ENCODE measurements around the gene C2CD2L.
"Not testable (repeated sequence)": the region's sequence is repeated elsewhere in the genome, so short reads cannot be mapped to it uniquely, and the experiment has no call there.

Gene C2CD2L

DNA sequence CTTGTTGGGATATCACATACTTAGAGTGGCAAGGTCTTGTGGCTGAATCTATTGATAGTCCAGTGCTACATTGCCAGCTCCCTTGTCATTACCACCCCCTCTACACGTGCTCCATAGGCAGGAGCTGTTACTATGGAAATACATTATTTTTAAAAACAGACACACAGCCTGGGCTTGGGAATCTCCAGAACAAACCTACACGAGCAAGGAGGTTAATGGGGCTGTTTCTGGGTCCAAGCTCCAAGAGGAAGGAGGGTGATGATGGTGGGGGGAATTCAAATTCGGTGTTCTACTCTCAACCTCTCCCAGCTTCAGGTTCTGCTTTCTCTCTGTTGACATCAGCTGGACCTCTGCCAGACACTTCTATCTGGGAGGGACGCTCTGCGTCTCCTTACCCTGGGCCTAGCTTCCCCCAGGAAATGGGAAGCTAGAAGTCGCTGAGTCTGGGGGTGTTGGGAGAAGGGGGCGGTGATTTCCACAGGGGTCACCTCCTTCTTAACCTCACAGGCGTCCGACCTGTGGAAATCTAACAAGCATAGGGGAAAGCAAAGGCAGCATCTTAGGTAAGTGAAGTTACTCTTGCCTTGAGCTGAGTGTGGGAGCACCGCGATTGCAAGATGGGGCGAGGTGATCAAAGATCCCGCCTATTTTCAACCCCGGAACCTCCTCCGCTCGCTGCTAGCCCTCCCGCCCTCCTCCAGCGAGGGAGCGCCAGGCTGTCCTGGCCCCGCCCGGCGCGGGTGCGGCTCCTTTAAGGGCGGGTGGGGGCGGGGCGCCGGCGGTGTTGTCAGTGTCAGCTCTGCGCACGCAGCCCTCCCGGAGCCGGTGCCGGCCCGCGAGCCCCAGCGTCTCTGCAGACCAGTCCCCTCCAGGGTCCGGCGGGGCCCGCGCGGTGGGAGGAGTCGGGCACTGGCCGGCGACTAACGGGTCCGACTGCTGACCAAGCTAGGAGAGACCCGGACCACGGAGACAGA, at the start of gene C2CD2L:
TSS of gene C2CD2L (plus strand) at position 781 of the 974 bp plus-strand sequence. CDS start 398 bp downstream, outside the sequence.
- DNase-seq: peak; percentile 83 to 89

DNA sequence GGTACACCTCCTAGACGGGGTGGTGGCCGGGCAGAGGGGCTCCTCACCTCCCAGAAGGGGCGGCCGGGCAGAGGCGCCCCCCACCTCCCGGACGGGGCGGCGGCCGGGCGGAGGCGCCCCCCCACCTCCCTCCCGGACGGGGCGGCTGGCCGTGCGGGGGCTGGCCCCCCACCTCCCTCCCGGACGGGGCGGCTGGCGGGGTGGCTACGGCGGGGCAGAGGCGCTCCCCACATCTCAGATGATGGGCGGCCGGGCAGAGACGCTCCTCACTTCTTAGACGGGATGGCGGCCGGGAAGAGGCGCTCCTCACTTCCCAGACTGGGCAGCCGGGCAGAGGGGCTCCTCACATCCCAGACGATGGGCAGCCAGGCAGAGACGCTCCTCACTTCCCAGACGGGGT, 48.0 kb upstream of the C2CD2L start:
- DNase-seq: not testable (repeated sequence)

DNA sequence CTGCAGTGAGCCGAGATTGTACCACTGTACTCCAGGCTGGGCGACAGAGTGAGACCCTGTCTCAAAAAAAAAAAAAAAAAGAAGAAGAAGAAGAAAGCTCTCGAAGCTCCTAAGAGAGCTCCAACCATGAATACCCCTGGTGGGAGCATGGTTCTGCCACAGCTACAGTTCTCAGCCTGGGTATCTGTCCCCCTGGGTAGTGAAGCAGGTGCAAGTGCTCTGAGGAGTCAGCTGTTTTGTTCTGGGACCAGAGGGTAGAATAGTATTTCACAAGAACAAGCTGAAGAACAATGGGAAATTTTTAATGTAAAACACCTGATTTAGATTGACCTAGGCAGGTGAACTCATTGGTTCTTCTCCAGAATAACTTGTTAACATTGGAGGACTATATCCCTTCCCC, 45.9 kb upstream of the C2CD2L start:
- no peak for DNase-seq

DNA sequence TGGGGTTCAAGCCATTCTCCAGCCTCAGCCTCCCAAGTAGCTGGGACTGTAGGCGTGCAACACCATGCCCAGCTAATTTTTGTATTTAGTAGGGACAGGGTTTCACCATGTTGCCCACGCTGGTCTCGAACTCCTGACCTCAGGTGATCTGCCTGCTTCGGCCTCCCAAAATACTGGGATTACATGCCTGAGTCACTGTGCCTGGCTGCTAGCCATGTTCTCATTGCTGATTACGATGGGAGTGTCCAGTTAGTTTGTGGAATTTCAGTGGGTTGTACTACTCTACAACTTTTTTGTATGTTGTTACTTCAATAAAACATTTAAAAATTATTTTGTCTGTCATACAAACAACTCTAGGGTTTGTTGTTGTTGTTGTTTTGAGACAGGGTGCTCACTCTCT, 44.4 kb upstream of the C2CD2L start:
- DNase-seq: no peak

DNA sequence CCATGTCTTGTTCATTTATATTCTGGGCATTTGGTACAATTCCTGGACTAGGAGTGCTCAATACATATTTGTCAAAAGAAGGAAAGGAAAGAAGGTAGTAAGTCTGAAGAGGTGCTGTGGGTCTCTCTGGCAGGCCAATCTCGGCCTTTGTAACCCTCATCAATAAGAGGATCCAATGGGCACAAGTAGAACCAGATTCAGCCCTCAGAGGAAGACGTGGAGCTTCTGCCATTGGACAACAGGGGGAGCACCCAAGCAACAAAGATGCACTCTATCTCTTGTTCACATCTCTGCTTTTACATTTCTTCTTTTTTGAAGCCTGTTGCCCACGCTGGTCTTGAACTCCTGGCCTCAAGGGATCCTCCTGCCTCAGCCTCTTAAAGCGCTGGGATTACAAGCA, 41.8 kb upstream of the C2CD2L start:
- DNase-seq: peak in 1 of 2 experiments; percentile 36

DNA sequence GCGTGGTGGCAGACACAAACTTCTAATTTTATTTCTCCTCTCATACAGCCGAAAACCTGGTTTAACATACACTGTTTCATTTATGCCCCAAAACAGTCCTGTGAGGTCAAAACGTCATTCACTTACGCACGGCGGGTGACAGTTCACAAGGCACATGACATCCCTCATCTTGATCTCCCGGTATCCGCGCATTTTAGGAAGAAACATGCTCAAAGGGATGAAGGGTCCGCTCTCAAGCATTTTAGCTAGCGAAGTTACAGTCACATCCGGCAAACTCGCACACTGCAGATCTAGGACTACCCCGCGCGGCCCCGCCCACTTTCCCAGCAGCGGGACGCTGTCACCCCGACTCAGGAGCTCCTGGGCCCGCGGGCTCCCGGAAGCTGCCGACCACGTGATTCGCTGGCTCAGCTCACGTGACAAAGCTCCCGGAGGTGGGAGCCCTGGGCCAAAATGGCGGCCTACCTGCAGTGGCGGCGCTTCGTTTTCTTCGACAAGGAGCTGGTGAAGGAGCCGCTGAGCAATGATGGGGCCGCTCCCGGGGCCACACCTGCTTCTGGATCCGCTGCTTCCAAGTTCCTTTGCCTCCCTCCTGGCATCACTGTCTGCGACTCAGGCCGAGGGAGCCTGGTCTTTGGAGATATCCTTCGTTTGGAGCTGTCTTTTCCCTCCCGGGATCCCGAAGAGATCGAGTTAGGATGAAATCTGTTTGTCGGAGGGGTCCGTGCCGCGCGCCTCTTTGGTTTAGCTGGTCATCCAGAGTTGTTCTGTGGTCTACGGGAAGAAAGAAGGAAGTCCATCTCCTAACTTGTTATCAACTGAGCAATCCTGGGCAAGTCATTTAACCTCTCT, 39.5 kb upstream of the C2CD2L start, which contains the start of gene VPS11:
TSS of gene VPS11 (plus strand) at position 448 of the 852 bp plus-strand sequence. CDS start at position 454, 6 bp downstream.
- peak; percentile 84 to 95 for DNase-seq

DNA sequence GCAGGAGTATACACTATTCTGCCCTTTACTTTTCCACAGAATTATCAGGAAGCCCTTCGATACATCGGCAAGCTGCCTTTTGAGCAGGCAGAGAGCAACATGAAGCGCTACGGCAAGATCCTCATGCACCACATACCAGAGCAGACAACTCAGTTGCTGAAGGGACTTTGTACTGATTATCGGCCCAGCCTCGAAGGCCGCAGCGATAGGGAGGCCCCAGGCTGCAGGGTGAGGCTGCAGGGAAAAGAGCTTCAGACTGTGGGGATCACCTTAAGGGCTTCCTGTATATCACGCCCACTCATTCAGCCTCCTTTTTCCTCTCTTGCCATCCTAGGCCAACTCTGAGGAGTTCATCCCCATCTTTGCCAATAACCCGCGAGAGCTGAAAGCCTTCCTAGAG, 29.3 kb upstream of the C2CD2L start:
- DNase-seq: no peak

DNA sequence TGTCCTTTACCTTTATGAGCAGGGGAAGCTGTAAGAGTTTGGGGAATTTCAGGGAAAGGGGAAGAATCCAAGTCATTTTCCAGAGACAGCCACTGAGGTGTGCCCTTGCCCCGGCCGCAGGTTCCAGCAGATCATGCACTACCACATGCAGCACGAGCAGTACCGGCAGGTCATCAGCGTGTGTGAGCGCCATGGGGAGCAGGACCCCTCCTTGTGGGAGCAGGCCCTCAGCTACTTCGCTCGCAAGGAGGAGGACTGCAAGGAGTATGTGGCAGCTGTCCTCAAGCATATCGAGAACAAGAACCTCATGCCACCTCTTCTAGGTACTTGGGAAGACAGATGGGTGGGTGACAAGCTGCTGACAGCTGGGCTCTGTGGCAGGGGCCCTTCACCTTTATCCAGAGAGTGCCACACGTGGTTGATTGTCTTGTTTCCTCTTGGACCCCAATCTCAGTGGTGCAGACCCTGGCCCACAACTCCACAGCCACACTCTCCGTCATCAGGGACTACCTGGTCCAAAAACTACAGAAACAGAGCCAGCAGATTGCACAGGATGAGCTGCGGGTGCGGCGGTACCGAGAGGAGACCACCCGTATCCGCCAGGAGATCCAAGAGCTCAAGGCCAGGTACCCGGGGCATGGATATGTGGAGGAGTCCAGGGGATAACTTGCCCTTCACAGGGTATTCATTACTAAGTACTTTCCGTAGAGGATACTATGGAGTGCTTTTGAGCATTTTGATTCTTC, 28.3 kb upstream of the C2CD2L start:
- no peak for DNase-seq

DNA sequence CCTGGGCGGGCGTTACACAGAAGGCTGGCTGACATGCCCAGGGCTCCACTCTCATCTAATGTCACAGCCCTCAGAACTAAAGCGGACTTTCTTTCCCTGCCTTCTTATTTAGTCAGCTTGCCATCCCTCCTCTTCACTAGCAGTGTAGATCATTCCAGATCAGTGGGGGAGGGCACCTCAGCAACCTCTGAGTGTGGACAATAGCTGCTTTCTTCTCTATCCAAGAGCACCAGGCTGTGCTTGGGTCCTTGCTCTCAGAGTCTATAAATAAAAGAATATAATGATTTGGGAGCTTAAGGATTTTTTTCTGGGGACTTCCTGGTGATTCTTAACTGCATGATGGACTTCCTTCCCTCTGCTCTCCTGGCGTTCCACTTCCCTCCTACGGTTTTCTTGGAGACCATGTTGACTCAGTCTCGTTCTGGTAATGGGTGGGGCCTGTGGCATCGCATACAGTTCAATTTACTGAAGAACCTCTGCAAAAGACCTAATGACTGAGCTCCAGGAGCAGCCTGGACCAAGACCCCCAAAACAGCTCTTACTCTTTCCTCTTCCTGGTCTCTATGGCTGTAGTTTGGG, 25.4 kb upstream of the C2CD2L start:
- no peak for DNase-seq

DNA sequence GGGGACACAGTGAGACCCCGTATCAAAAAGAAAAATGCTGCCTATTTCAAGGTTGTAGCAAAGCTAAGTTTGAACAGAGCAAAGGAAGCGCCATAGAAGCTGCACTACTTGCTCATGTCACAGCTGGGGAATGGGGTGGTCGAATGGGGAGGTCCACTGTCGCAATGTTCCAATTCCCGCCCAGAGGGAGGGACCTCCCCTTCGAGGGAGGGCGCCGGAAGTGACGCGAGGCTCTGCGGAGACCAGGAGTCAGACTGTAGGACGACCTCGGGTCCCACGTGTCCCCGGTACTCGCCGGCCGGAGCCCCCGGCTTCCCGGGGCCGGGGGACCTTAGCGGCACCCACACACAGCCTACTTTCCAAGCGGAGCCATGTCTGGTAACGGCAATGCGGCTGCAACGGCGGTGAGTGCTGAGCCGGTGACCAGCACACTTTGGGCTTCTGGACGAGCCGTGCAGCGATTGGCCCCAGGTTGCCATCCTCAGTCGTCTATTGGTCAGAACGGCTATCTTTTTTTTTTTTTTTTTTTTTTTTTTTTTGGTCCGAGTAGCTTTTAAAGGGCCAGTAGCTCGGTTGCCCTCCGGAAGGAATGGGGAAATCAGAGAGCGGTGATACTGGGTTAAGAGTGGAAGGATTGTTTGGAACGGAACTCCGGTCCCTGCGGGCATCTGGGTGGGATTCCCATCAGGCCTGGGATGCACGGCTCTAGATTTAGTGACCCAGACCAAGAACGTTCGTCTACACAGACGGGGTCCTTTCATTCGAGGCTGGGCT, 22.3 kb upstream of the C2CD2L start, which contains the start of gene HMBS:
TSS of gene HMBS (plus strand) at position 219 of the 774 bp plus-strand sequence. CDS start at position 372, 153 bp downstream.
- peak; percentile 90 for DNase-seq

DNA sequence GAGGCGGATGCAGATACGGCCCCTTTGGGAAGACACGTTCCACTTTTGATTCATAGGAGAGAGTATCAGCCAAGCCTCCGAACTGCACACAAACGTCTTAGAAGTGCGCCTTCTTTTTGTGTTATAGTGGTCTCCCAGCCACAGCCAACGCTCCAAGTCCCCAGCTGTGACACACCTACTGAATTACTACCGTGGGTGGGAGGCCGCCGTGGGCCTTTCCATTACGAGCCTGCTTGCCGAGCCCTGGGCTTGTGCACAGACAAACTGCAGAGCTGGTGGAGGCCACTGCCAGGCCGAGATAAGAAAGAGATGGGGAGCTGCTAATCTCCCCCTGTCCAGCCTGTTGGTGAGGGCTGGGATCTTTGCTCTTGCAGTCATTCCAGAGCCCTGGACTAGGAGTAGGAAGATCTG, 21.7 kb upstream of the C2CD2L start:
- DNase-seq: no peak

DNA sequence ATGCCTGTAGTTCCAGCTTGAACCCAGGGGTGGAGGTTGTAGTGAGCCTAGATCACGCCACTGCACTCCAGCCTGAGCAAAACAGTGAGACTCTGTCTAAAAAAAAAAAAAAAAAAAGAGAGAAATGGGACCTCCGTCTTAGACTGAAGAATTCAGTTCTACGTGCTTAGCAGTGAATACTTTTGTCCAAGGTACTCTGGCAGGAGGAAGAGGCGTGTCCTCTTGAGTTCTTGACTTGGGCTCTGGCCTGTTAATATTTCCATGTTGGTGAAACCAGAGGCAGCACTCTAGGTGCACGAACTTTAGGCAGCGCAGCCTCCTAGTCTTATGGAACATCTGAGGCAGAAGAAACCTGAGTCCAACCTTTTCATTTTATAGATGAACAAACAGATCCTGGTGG, 20.0 kb upstream of the C2CD2L start:
- no peak for DNase-seq

DNA sequence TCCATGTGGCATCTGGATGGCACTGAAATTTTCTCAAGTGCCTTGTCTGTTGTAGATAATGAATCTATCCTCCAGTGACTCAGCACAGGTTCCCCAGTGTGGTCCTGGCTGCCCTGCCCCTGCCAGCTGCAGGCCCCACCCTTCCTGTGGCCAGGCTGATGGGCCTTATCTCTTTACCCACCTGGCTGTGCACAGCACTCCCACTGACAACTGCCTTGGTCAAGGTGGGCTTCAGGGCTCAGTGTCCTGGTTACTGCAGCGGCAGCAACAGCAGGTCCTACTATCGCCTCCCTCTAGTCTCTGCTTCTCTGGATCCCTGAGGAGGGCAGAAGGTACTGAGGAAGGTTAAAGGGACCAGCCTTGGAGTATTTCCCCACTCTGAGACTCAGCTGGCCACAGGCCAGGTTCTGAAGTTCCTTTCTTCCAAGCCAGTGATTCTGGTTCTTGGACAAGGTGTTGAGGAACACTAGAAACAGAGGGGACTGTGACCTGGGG, 19.4 kb upstream of the C2CD2L start:
- no peak for DNase-seq

DNA sequence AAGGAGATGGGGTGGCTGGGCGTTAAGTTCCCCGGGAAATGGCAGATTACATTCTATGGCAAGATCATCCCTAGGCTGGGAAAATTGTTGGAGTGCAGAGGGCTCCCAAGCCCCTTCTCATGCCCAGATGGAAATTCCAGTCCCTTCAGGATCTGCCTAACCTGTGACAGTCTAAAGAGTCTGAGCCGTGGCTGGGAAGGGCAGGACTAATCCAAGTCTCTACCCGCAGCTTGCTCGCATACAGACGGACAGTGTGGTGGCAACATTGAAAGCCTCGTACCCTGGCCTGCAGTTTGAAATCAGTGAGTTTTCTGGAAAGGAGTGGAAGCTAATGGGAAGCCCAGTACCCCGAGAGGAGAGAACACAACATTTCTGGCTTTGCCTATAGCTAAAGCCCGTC, 18.7 kb upstream of the C2CD2L start:
- no peak for DNase-seq

DNA sequence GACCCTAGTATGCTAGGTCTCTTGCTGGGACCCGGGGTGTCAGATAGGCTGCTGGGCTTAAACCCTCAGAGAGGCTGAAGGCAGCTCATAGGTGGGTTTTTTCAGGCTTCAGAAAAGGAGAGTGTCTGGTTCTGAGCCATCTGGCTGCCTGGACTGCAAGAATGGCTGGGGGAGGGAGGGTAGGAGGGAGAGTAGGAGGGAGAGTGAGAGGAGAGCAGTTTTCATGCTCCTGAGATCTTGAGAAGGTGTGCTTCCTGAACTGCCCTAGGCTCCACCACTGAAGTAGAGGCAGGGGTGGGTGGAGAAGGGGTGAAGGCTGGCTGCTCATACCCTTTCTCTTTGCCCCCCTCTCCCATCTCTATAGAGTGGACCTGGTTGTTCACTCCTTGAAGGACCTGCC, 17.8 kb upstream of the C2CD2L start:
- DNase-seq: peak in 1 of 2 experiments; percentile 44

DNA sequence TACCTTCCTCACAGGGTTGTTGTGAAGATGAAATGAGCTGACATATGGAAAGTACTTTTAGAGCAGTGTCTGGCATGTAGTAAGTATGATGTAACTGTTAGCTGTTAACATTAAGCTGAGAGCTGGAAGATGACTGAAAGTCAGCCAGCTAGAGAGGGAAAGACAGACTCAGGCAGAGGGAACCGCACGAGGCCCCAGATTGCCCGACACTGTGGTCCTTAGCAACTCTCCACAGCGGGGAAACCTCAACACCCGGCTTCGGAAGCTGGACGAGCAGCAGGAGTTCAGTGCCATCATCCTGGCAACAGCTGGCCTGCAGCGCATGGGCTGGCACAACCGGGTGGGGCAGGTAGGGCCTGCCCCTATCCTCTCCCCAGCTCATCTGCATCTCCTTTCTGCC, 16.0 kb upstream of the C2CD2L start:
- peak; percentile 43 to 75 for DNase-seq

DNA sequence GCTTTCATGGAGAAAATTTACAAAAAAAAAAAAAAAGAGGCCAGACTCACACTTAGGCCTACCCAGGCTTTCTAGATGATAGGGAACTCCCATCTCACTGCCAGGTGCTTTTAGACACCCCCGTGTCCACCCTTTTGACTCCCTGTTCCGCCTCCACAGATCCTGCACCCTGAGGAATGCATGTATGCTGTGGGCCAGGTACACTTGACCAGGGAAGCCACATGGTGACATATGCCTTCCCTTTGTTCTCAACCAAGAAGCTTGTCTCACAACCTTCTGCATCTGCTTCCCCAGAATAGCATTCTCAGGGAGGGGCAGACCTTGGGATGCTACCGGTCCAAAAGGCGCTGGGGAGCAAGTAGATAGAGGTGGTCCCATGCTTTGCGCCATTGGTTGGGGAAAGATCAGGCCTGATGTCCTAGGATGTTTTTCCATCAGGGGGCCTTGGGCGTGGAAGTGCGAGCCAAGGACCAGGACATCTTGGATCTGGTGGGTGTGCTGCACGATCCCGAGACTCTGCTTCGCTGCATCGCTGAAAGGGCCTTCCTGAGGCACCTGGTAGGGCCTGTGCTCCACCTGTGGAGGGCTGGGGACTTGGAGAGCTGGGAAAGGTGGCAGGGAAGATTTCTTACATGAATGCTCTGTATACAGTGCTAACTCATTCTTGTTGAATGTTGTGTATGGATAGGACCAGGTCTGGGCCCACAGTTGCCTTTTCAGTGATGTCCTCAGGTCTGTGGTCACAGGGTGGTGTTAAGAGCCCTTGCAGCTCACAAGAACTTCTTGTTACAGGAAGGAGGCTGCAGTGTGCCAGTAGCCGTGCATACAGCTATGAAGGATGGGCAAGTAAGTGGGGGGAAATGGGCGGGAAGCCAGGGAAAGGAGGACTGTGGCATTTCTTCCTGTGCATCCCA, 14.9 kb upstream of the C2CD2L start:
- DNase-seq: peak in 1 of 2 experiments; percentile 46

DNA sequence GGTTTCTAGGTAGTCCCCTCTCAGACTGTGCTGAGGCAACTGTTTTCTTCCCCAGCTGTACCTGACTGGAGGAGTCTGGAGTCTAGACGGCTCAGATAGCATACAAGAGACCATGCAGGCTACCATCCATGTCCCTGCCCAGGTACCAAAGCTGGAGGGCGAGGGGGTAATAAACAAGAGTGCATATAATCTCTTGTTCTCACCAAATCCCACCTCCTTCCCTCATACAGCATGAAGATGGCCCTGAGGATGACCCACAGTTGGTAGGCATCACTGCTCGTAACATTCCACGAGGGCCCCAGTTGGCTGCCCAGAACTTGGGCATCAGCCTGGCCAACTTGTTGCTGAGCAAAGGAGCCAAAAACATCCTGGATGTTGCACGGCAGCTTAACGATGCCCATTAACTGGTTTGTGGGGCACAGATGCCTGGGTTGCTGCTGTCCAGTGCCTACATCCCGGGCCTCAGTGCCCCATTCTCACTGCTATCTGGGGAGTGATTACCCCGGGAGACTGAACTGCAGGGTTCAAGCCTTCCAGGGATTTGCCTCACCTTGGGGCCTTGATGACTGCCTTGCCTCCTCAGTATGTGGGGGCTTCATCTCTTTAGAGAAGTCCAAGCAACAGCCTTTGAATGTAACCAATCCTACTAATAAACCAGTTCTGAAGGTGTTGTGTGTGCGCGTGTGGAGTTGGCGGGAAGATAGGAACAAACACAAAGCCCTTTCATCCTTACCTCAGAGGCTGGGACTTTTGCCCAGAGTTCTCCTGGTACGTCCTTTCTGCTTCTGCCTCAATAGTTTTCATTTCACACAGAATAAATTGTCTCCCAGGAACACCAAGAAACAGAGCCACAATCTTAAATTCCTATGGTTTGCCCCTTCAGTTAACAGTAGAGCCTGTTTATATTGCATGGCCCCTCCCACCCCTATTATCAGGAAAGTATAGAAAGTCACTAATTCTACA, 14.0 kb upstream of the C2CD2L start:
- DNase-seq: no peak
